ENCODE measurements around the gene RPRD1A.
"Not testable (repeated sequence)": the region's sequence is repeated elsewhere in the genome, so short reads cannot be mapped to it uniquely, and the experiment has no call there.

The RPRD1A gene

DNA sequence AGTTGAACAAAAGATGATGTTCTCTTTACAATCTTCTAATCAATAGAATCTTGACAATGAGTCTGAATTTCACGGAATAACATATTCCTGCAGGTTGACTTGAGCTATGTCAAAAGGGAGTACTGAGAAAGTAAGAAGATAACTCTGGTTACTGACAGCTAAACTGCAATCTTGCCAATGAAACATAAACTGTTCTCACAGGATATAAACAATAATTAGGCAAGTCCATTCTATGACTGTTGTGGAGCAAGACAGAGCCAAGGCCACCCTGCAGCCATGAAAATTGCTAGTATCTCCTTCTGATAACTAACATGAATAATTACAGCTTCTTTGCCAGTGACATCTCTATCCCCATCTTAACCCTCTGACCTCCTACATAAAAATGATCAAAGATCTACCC is 6.3 kb upstream of the RPRD1A start:
- Histone ChIP-seq H3F3A (ENCODE audit: insufficient read depth) (no peaks in the 10 kb centered on the region), H3K79me2 (ENCODE audit: insufficient read depth, low read length) (no peaks in the 10 kb centered on the region), H3K4me3 (ENCODE audit: insufficient read depth, low read length, poor library complexity, severe bottlenecking) (no peak overlapping the region), H2AFZ (ENCODE audit: low read depth, low read length, severe bottlenecking) (no peak overlapping the region), H3K27ac (ENCODE audit: low read depth, low read length) (no peak overlapping the region), H3K9me2 (replicated peaks; ENCODE audit: insufficient read depth, low read length) (no peaks in the 10 kb centered on the region), H4K20me1 (ENCODE audit: low read depth, low read length) (no peaks in the 10 kb centered on the region), H3K9ac (ENCODE audit: low read length) (no peak overlapping the region), H3K36me3 (ENCODE audit: low read length) (no peaks in the 10 kb centered on the region), H3K4me2 (ENCODE audit: low read depth, low read length, poor library complexity, severe bottlenecking) (no peak overlapping the region), H3K27me3 (ENCODE audit: low read length) (no peaks in the 10 kb centered on the region), H3K9me3 (ENCODE audit: insufficient read depth, low read length) (no peaks in the 10 kb centered on the region)
- TF ChIP-seq CTCF (IDR thresholded peaks at IDR 0.05; ENCODE audit: insufficient read depth, low read length, poor library complexity, severe bottlenecking) = no peak
- TF ChIP-seq EZH2phosphoT487 (conservative IDR thresholded peaks at IDR 0.05; ENCODE audit: low read length) = no peak

- H3K27ac ChIP-seq (ENCODE audit: low read depth, low read length); H3F3A ChIP-seq (ENCODE audit: insufficient read depth); H3K4me3 ChIP-seq (ENCODE audit: insufficient read depth, low read length, poor library complexity, severe bottlenecking): not testable (repeated sequence)
These were observed 5.0 kb upstream of the RPRD1A start for GRCh38 chr18:36072406-36072805.

DNA sequence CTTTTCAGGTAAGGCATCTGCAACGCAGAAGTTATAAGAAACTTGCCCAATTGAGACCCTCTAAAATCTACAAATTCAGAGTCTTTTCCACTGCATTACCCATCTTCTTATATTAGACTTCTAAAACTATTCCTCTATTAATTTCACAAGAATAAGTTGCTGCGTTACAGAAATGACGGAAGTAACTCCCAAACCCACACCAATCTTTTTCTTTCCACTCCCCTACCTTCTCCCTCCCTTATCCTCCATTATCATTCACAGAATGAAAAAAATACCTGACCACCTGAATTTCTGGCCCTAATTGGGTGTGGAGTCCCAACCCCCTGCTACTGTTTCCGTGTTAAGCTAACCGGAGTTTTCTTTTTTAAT is 689 bp downstream of the RPRD1A start:
- H3K4me3 ChIP-seq (ENCODE audit: insufficient read depth, low read length, poor library complexity, severe bottlenecking) = peak overlapping the region; percentile 88
- H3K9me3 ChIP-seq (ENCODE audit: insufficient read depth, low read length) = no peaks in the 10 kb centered on the region
- no peaks in the 10 kb centered on the region for H3K27me3 ChIP-seq (ENCODE audit: low read length)
- H3K36me3 ChIP-seq (ENCODE audit: low read length) = peaks cover 10% of the 10 kb centered on the region; the same call in 1 of the 2 replicates
- H3K9ac ChIP-seq (ENCODE audit: low read length) = peak overlapping the region; percentile 88
- peaks cover 57% of the 10 kb centered on the region for H3K79me2 ChIP-seq (ENCODE audit: insufficient read depth, low read length)
- H3K9me2 ChIP-seq (replicated peaks; ENCODE audit: insufficient read depth, low read length) = no peaks in the 10 kb centered on the region
- peak overlapping the region; percentile 95 for H3K4me2 ChIP-seq (ENCODE audit: low read depth, low read length, poor library complexity, severe bottlenecking)
- H4K20me1 ChIP-seq (ENCODE audit: low read depth, low read length) = peaks cover 23% of the 10 kb centered on the region; the same call in 1 of the 2 replicates
- no peak for TF ChIP-seq CTCF (IDR thresholded peaks at IDR 0.05; ENCODE audit: insufficient read depth, low read length, poor library complexity, severe bottlenecking)
- TF ChIP-seq EZH2phosphoT487 (conservative IDR thresholded peaks at IDR 0.05; ENCODE audit: low read length) = no peak
- H2AFZ ChIP-seq (ENCODE audit: low read depth, low read length, severe bottlenecking) = peak overlapping the region; percentile 92
- H3K27ac ChIP-seq (ENCODE audit: low read depth, low read length) = peak overlapping the region; percentile 59
- H3F3A ChIP-seq (ENCODE audit: insufficient read depth) = no peaks in the 10 kb centered on the region

More at GRCh38 chr18:36072406-36072805, 5.0 kb upstream of the RPRD1A start:
- not testable (repeated sequence) for H3K27me3 ChIP-seq (ENCODE audit: low read length); H3K79me2 ChIP-seq (ENCODE audit: insufficient read depth, low read length); H3K36me3 ChIP-seq (ENCODE audit: low read length); H2AFZ ChIP-seq (ENCODE audit: low read depth, low read length, severe bottlenecking); H3K9me3 ChIP-seq (ENCODE audit: insufficient read depth, low read length); H3K9ac ChIP-seq (ENCODE audit: low read length); H3K9me2 ChIP-seq (replicated peaks; ENCODE audit: insufficient read depth, low read length); H3K4me2 ChIP-seq (ENCODE audit: low read depth, low read length, poor library complexity, severe bottlenecking); H4K20me1 ChIP-seq (ENCODE audit: low read depth, low read length)

DNA sequence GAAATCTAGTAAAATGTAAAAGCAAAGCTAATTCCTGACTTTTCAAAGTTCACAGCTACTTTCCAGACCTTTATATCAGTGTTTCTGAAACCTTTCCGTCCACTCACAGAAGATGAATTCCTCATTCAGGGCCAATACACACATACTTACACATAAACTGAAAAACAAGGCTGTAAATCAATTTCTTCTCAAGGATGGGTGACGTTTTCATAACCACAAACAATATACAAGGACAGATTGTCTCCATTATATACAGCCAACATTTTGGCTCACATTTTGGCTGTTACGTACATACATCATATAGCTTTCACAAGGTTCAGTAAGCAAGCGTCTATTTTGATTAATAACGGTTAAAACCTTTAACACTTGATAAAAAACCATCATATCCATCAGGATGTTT is 1.4 kb downstream of the RPRD1A start:
- Histone ChIP-seq H3K9me2 (replicated peaks; ENCODE audit: insufficient read depth, low read length) (no peaks in the 10 kb centered on the region), H3K4me3 (ENCODE audit: insufficient read depth, low read length, poor library complexity, severe bottlenecking) (peak overlapping the region; percentile 88)

DNA sequence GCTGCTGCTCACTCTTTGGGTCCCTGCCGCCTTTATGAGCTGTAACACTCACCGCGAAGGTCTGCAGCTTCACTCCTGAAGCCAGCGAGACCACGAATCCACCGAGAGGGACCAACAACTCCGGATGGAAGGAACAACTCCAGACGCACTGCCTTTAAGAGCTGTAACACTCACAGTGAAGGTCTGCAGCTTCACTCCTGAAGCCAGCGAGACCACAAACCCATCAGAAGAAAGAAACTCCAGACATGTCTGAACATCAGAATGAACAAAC is 2.6 kb downstream of the RPRD1A start:
- H3K4me3 ChIP-seq (ENCODE audit: insufficient read depth, low read length, poor library complexity, severe bottlenecking); H3K9ac ChIP-seq (ENCODE audit: low read length); H3K9me3 ChIP-seq (ENCODE audit: insufficient read depth, low read length); H3K27me3 ChIP-seq (ENCODE audit: low read length); H3K9me2 ChIP-seq (replicated peaks; ENCODE audit: insufficient read depth, low read length); H3K27ac ChIP-seq (ENCODE audit: low read depth, low read length); H3F3A ChIP-seq (ENCODE audit: insufficient read depth); H2AFZ ChIP-seq (ENCODE audit: low read depth, low read length, severe bottlenecking): not testable (repeated sequence)
- H3K36me3 ChIP-seq (ENCODE audit: low read length) = peaks cover 10% of the 10 kb centered on the region; the same call in 1 of the 2 replicates
- peak overlapping the region; percentile 95 for H3K4me2 ChIP-seq (ENCODE audit: low read depth, low read length, poor library complexity, severe bottlenecking)
- peaks cover 76% of the 10 kb centered on the region for H3K79me2 ChIP-seq (ENCODE audit: insufficient read depth, low read length)
- peaks cover 29% of the 10 kb centered on the region for H4K20me1 ChIP-seq (ENCODE audit: low read depth, low read length)

More for the DNA sequence above, 1.4 kb downstream of the RPRD1A start:
- TF ChIP-seq EZH2phosphoT487 (conservative IDR thresholded peaks at IDR 0.05; ENCODE audit: low read length) (no peak), CTCF (IDR thresholded peaks at IDR 0.05; ENCODE audit: insufficient read depth, low read length, poor library complexity, severe bottlenecking) (no peak)
- Histone ChIP-seq H3K79me2 (ENCODE audit: insufficient read depth, low read length) (peaks cover 64% of the 10 kb centered on the region), H4K20me1 (ENCODE audit: low read depth, low read length) (peaks cover 26% of the 10 kb centered on the region; the same call in 1 of the 2 replicates), H3K27ac (ENCODE audit: low read depth, low read length) (peak overlapping the region; percentile 59; the same call in 1 of the 2 replicates), H3K9me3 (ENCODE audit: insufficient read depth, low read length) (no peaks in the 10 kb centered on the region), H2AFZ (ENCODE audit: low read depth, low read length, severe bottlenecking) (no peak overlapping the region), H3K36me3 (ENCODE audit: low read length) (peaks cover 10% of the 10 kb centered on the region; the same call in 1 of the 2 replicates), H3F3A (ENCODE audit: insufficient read depth) (no peaks in the 10 kb centered on the region), H3K4me2 (ENCODE audit: low read depth, low read length, poor library complexity, severe bottlenecking) (peak overlapping the region; percentile 95), H3K9ac (ENCODE audit: low read length) (peak overlapping the region; percentile 88), H3K27me3 (ENCODE audit: low read length) (no peaks in the 10 kb centered on the region)
